ENCODE results near the gene OSBPL3.

The OSBPL3 gene

DNA sequence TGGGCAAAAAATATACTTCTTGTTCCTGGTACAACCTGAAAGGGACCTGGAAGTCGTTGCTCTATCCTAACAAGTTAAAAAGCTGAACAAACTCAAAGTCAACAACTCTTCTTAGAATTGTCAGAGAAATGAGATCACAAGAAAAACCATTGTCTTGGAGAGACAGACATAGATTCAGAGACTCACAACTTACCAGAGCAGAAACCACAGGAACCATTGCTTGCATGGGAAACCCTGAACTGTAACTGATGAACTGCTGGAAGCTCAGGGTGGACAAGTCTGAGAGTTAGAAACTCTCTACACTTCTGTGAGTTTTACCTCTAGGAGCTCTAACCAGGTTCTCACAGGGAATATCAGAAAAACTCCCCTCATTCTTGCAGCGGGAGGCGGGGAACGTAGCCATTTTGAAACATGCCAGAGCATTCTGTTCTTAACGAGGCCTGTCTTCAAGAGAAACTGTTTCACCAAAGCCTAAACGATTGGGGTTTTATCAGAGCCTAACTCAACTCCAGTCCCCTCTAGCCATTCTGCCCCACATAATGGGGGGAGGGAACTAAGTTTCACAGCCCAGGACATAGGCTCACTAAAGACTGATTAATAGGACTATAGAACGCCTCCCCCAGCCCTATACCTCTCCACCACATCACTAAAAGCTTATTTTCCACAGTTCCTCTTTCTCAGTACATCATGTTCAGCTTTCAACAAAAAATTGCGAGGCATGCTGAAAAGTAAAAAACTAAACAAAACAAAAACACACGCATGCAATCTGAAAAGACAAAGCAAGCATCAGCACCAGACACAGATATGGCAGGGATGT, 210.8 kb downstream of the OSBPL3 start:
- CTCF ChIA-PET = interaction anchor here (0.6 to 0.9 kb wide), 2 partner anchors 46 to 907 kb away, joined by 3 read pairs; no protein-coding TSS in a partner anchor
- DNase-seq (ENCODE audit: low spot score) = no peak
- POLR2A ChIA-PET (ENCODE audit: low non-redundant PET) = no interaction called here
- H3K27ac ChIP-seq = no peak overlapping the region
- TF ChIP-seq, protein P1, sequence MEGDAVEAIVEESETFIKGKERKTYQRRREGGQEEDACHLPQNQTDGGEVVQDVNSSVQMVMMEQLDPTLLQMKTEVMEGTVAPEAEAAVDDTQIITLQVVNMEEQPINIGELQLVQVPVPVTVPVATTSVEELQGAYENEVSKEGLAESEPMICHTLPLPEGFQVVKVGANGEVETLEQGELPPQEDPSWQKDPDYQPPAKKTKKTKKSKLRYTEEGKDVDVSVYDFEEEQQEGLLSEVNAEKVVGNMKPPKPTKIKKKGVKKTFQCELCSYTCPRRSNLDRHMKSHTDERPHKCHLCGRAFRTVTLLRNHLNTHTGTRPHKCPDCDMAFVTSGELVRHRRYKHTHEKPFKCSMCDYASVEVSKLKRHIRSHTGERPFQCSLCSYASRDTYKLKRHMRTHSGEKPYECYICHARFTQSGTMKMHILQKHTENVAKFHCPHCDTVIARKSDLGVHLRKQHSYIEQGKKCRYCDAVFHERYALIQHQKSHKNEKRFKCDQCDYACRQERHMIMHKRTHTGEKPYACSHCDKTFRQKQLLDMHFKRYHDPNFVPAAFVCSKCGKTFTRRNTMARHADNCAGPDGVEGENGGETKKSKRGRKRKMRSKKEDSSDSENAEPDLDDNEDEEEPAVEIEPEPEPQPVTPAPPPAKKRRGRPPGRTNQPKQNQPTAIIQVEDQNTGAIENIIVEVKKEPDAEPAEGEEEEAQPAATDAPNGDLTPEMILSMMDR (conservative IDR thresholded peaks at IDR 0.05; ENCODE audit: low read depth) = no peak

DNA sequence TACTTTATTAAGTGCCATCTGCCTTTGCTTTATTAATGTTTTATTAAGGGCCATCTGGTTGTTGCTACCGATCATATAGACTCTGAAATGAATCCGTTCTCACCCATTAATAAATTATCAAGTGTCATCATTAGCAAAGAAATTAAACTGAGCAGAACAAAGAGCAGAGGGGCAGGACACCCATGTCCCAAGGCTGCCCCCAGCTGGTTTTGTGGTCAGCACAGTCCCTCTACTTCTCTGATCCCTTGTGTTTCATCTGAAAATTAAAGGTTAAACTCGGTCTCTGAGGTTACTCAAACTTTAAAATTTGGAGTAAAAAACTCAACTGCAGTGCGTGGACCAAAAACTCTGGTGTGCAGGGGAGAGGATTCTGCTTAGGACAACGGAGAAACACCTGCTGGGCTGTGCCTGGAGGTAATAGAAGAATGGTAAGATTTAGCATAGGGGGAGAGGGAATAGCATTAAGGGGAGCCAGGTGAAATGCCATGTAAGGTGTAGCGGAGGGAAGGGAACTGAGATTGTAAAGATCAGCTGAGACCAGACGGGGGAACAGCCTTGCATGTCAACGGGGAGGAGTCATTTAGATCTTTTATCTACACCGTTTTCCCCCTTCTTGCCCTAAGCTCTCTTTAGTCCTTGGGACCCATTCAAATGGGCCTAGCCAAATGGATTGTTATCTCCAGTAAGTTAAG, 212.0 kb downstream of the OSBPL3 start:
- ChIA-PET CTCF (interaction anchor here (0.6 to 0.7 kb wide), 3 partner anchors 55 to 185 kb away, joined by 3 to 6 read pairs (median 6); no protein-coding TSS in a partner anchor), POLR2A (ENCODE audit: low non-redundant PET) (no interaction called here)
- H3K27ac ChIP-seq = no peak overlapping the region
- TF ChIP-seq, protein P1 (conservative IDR thresholded peaks at IDR 0.05; ENCODE audit: low read depth) = no peak
- DNase-seq (ENCODE audit: low spot score) = no peak

DNA sequence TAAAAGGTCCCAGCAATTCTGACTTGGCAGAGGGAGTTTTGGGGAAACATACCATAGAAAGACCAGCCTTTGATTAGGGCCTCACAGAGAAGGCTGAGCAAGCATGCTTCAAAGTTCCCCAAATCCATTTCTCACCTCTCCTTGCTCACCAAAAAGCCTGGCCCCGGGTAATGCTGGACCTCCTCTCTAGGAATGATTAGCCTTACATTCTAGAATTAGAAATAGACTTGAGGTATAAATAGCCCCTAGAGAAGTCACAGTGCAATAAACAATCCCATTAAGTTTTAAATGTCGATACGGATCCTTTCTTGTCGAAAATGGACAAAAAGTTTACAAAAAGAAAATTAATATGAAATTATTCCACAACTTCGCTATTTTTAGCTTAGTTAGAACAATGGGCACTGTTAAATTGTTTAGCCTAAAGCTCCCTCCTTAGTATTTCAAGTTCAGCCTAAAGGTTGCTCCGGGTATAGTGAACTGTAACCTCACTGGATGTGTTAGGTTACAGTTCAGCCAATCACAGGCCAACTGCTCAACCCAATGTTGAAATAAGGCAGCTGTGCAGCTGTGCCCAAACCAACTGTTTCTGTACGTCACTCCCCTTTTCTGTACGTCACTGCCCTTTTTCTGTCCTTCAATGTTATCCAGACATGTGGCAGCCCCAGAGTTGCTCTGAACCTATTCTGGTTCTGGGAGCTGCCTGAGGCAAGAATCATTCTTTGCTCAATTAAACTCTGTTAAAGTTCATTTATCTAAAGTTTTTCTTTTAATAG, 214.8 kb downstream of the OSBPL3 start:
- TF ChIP-seq, protein P1 (conservative IDR thresholded peaks at IDR 0.05; ENCODE audit: low read depth) = no peak
- DNase-seq (ENCODE audit: low spot score) = no peak
- ChIA-PET CTCF (interaction anchor here (1.5 kb wide), 1 partner anchor 305 kb away, joined by 9 read pairs; no protein-coding TSS in a partner anchor), POLR2A (ENCODE audit: low non-redundant PET) (no interaction called here)
- H3K27ac ChIP-seq = no peak overlapping the region

DNA sequence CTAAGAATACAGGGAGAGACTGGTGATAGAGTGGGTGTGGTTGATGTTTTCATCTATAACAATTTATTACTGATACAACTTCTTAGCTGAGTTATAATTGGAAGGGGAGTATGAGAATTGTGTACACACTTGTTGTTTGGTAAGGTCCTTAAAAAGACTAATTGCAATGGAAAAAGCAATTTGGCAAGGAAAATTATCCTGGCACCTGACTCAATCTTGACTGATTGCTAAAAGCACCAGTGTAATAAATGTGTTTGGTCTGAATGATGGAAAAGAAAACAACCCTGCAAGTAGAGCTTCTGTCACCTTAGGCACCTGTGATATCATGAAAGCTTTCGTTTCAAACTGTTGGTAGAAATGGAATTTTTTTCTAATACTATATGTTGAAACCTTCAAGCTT, 216.0 kb downstream of the OSBPL3 start:
- CTCF ChIA-PET = interaction anchor here (0.5 to 1.5 kb wide), 2 partner anchors 61 to 306 kb away, joined by 4 to 9 read pairs; no protein-coding TSS in a partner anchor
- POLR2A ChIA-PET (ENCODE audit: low non-redundant PET) = no interaction called here
- TF ChIP-seq, protein P1 (conservative IDR thresholded peaks at IDR 0.05; ENCODE audit: low read depth) = no peak
- no peak overlapping the region for H3K27ac ChIP-seq
- no peak for DNase-seq (ENCODE audit: low spot score)

DNA sequence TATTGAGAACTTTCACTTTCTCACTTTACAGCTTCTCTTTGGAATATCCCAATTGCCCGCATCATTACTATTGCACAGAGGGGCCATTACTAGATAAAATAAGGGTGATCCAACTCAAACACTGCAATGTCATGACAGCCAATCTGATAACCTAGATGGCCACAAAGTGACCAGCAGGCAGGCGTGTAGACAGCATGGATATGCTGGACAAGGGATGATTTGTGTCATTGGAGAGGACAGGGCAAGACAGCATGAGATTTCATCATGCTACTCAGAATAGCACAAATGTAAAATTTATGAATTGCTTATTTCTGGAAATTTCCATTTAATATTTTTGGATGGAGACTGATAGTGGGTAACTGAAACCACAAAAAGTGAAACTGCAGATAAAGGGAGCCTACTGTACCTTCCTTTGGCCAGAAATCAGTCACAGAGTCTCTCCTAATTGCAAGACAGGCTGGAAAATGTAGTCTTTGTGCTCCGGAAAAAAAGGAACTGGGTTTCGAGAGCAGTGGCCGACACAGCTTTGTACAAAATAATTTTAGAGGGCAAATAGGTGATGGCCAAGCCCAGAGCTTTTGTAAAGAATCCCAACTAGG, 216.6 kb downstream of the OSBPL3 start:
- TF ChIP-seq, protein P1 (conservative IDR thresholded peaks at IDR 0.05; ENCODE audit: low read depth) = no peak
- ChIA-PET POLR2A (ENCODE audit: low non-redundant PET) (no interaction called here), CTCF (no interaction called here)
- H3K27ac ChIP-seq = no peak overlapping the region
- no peak for DNase-seq (ENCODE audit: low spot score)

DNA sequence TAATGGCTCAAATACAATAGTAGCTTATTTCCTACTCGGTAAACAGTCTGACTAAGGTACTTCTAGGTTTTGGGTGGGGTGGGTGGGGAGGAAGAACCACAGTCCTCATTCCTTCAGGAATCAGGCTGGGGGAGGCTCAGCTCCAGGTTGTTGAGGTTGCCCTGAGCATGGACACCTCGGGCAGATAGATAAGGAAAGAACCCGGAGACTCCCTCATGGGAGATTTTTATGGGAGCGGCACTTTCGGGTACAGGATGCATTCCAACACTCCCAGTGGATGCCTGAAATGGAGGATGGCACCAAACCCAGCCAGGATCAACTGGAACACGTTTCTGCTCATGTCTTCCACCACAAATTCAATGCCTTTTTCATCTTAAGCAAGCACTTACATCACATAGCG, 217.2 kb downstream of the OSBPL3 start:
- TF ChIP-seq, protein P1 (conservative IDR thresholded peaks at IDR 0.05; ENCODE audit: low read depth) = no peak
- ChIA-PET POLR2A (ENCODE audit: low non-redundant PET) (no interaction called here), CTCF (interaction anchor here (0.6 kb wide), 2 partner anchors 10 to 366 kb away, joined by 3 to 4 read pairs; no protein-coding TSS in a partner anchor)
- no peak overlapping the region for H3K27ac ChIP-seq
- no peak for DNase-seq (ENCODE audit: low spot score)

Data from RWPE1 (cell line).